ENCODE measurements around the gene LRRC4C. TPM values are rescaled to one million over a fixed set of nuclear protein-coding genes. Genes with fewer than 3 reads are reported as not detected.

The LRRC4C gene
- total RNA-seq, 1 experiment from 2014 or later = 0.15 TPM

DNA sequence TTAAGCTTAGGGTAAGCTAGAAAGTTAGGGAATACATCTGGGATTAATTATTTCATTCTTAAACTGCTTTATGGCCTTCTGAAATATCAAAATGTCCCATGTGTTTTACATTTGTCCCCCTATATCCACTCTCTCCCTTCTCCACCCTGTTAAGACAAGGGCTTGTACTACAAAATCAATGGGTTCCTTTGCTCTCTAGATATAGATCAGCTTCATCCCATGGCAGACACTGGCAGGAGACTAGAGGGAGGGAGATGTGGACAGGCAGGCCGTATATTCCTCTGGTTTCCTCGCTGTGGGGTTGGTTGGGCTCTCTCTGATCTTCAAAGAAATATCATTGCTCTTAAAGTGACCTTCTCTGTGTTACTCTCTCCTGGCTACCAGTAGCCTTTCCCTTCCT, 1281.0 kb downstream of the LRRC4C start:
- Histone ChIP-seq H3K27me3 (ENCODE audit: control insufficient read depth, insufficient read depth, low read length) (no peaks in the 10 kb centered on the region; the same call in 1 of the 2 replicates), H3K4me3 (ENCODE audit: low read depth in 2 of 2, low read length in 2 of 2) (no peak overlapping the region), H3K9me3 (ENCODE audit: control insufficient read depth, insufficient read depth, low read depth, low read length) (no peaks in the 10 kb centered on the region), H3K27ac (ENCODE audit: low read length) (no peak overlapping the region), H3K36me3 (ENCODE audit: control insufficient read depth, insufficient read depth, low read length) (no peaks in the 10 kb centered on the region), H3K4me1 (ENCODE audit: control insufficient read depth, insufficient read depth, low read length) (no peaks in the 10 kb centered on the region)
- ATAC-seq = no peak
- in situ Hi-C loops (cut with HindIII; ENCODE audit: low pct_unique_long_range_greater_than_20kb, low sequenced_read_pairs) (no loop called here), intact Hi-C loops (cut with micrococcal nuclease; ENCODE audit: unreplicated experiment) (no loop called here)
- no peak for DNase-seq (ENCODE audit: low read depth, low spot score)
- BruUV-seq (replicated peaks) = no TSS peak
- POLR2A ChIA-PET = no interaction called here
- CTCF ChIA-PET = no interaction called here
- TF ChIP-seq SIN3A (IDR thresholded peaks at IDR 0.05; ENCODE audit: borderline replicate concordance, insufficient read depth, low read depth, low read length) (no peak), REST (IDR thresholded peaks at IDR 0.05; ENCODE audit: insufficient read depth in 1 of 2, low read depth in 2 of 2, low read length in 1 of 2) (no peak), POLR2AphosphoS5 (IDR thresholded peaks at IDR 0.05; ENCODE audit: low read depth, low read length) (no peak), TCF7L2 (IDR thresholded peaks at IDR 0.05; ENCODE audit: low read depth, low read length) (no peak), CTCF (IDR thresholded peaks at IDR 0.05) (no peak)

- no TSS peak for BruUV-seq (replicated peaks)
- TF ChIP-seq TCF7L2 (IDR thresholded peaks at IDR 0.05; ENCODE audit: low read depth, low read length) = no peak
- no peak for TF ChIP-seq POLR2AphosphoS5 (IDR thresholded peaks at IDR 0.05; ENCODE audit: low read depth, low read length)
- TF ChIP-seq CTCF (IDR thresholded peaks at IDR 0.05) = no peak
- no peak for TF ChIP-seq SIN3A (IDR thresholded peaks at IDR 0.05; ENCODE audit: borderline replicate concordance, insufficient read depth, low read depth, low read length)
- no peak for TF ChIP-seq REST (IDR thresholded peaks at IDR 0.05; ENCODE audit: insufficient read depth in 1 of 2, low read depth in 2 of 2, low read length in 1 of 2)
- Histone ChIP-seq H3K9me3 (ENCODE audit: control insufficient read depth, insufficient read depth, low read depth, low read length) (no peaks in the 10 kb centered on the region), H3K36me3 (ENCODE audit: control insufficient read depth, insufficient read depth, low read length) (no peaks in the 10 kb centered on the region), H3K4me3 (ENCODE audit: low read depth in 2 of 2, low read length in 2 of 2) (no peak overlapping the region), H3K4me1 (ENCODE audit: control insufficient read depth, insufficient read depth, low read length) (no peaks in the 10 kb centered on the region), H3K27me3 (ENCODE audit: control insufficient read depth, insufficient read depth, low read length) (no peaks in the 10 kb centered on the region; the same call in 1 of the 2 replicates), H3K27ac (ENCODE audit: low read length) (no peak overlapping the region)
- in situ Hi-C loops (cut with HindIII; ENCODE audit: low pct_unique_long_range_greater_than_20kb, low sequenced_read_pairs) (no loop called here), intact Hi-C loops (cut with micrococcal nuclease; ENCODE audit: unreplicated experiment) (no loop called here)
- ATAC-seq (no peak), DNase-seq (ENCODE audit: low read depth, low spot score) (no peak)
- CTCF ChIA-PET = no interaction called here
- POLR2A ChIA-PET = no interaction called here
Observed at GRCh38 chr11:40175980-40176379, 1283.5 kb downstream of the LRRC4C start.

Measured in Panc1 (cell line).